HT-29 (cell line): ENCODE results near the gene NFATC1. TPM values are rescaled to one million over a fixed set of nuclear protein-coding genes. Genes with fewer than 3 reads are reported as not detected.

Experiments
- DNase-seq: peaks from one replicate; pipeline ENCODE4 v3.0.0-alpha.2; 2015; ENCODE audit warnings: low spot score
- small RNA-seq: library from RNA; depleted of rRNA; stranded (forward); fragments of <200 nt; gene quantifications from one replicate; pipeline ENCODE3, GENCODE V24; 2014
- total RNA-seq: library from RNA; depleted of rRNA; stranded (reverse); fragments of >200 nt; shearing (Covaris generic); gene quantifications from 2 replicates; pipeline ENCODE4 v1.2.3, GENCODE V29; 2014

Gene NFATC1
- total RNA-seq, 1 experiment from 2014 or later, result not detected

DNA sequence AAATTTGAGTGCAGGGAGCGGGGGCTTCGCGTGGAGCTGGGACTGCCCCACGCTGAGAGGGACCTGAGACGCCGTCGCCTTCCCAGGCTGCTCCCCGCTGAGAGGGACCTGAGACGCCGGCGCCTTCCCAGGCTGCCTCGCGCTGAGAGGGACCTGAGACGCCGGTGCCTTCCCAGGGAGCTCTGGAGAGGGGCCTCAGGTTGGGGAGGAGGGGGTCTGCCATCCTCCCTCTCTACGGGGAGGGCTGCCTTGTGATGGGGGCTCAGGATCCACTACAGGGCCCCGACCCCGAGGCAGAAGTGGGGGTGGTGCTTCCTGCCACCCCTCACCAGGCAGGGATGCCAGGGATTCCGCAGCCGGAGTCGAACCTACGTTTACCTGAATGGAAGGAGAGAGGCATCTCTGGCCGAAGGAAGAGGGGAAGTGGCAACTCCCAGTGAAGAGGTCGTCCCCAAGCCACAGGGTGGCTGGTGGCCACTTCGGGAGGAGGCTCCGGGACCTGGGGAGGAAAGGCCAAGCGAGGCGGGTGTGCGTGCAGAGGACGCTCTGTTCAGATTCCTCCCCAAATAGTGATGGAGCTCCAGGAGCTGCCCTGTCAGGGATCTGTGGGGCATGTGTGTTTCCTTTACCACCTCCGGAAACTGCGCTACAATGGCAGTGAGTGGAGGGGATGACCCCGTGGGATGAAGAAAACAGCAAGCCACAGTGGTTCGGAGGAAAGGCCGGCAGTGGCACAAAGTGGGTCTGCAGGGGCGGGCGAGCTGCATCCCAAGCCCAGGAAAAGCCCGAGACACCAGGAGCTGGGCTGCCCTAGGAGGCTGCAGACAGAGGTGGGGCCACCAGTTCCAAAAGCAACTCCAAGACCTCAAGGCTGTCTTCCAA is 175.7 kb downstream of the NFATC1 start:
- no peak for DNase-seq

DNA sequence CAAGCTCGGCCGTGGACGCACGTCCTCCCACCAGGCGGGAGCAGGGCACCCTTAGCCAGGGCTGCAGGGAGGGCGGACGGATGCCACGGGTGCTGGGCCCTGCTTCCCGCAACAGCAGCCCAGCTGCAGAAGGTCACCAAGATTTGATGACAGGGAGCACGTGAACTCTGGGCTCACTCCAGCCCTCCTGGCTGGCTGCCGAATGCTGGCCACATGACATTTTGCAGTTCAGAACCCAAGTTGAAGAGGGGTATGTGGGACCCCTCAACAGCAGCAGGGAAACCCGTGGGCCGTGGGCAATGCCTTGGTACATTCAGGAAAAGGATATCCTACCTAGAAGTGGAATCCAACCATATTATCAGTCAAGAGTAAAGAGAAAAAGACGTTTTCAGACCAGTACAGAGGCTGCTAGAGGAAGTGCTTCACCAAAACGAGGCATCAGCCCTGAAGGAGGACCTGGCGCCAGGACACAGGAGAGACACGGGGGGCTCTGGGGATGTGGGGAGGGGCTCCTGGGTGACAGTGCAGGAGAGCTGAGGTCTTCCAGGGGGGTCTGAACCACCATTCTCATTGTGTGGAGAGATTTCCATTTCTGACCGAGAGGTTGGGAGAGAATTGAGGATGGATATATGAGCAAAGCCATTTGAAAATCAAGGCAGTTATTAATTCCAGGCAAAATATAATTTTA is 176.5 kb downstream of the NFATC1 start:
- no peak for DNase-seq

DNA sequence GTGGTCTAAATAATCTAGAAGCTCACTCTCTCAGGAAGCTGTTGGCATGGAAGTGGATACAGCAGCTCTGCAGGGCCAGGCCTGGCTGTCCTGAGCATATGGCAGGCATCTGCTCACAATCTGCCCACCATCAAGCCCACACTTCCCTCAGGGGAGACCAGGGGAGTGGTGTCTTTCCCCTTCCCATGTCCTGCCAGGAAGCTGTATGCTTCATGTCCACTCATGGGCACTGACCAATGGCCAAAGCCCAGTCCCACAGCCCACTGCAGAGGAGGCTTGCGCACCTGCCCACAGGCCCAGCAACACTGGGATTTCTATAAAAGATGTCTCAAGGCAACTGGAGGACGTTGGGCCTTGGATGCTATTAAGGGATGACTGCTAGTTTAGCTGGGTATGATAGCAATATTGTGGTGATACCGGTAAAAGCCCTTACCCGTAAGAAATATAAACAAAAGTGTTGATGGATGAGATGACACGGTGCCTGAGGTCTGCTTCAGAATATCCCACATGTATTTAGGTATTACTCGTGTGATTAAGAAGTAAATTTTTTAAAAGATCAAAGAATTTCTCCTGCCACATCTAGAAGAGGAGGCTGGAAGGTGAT is 177.2 kb downstream of the NFATC1 start:
- no peak for DNase-seq

DNA sequence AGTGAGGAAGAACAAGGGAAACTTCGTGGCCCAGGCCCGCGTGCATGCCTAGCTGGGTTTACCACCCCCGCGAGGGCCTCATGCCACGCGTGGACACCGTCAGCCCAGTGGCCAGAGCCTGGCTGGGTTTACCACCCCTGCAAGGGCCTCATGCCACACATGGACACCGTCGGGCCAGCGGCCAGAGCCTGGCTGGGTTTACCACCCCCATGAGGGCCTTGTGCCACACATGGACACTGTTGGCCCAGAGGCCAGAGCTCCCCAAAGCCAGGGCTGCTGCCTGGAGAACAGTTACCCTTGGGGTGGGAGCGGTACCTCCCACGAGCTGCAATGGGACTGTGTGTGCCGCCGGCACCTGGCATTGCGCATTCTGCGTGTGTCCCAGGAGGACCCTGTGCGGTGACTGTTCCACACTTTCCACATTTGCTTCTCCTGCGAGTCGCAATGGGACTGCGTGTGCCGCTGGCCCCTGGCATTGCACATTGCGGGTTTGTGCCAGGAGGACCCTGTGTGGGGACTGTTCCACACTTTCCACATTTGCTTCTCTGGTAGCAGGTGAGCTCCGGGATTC is 178.3 kb downstream of the NFATC1 start:
- no peak for DNase-seq

DNA sequence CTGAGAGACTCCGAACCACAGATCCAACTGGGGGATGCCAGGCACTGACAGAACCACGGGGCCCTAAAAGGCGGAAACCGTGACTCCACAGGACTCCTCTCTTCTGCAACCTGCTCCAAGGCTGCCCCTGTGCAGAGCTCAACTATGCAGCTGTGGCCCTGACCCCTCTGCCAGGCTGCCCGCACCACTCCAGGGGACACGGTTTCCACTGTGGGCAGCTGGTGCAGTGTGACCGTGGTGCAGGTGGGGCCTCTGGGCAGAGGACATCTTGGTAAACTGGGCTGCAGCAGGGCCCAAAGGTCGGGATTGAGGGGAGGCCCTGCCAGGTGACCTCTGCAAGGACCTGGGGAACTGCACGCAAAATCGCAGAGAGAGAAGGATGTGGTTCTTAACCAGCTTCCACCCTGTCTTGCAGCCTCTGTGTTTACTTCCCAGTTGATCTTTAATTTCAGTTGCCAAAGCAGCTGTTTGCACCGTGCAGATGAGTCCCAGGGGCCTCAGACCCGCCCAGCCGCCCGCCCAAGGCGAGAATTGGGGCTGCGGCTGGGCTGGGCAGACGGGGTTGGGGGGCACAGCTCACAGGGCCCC is 179.3 kb downstream of the NFATC1 start:
- no peak for DNase-seq

DNA sequence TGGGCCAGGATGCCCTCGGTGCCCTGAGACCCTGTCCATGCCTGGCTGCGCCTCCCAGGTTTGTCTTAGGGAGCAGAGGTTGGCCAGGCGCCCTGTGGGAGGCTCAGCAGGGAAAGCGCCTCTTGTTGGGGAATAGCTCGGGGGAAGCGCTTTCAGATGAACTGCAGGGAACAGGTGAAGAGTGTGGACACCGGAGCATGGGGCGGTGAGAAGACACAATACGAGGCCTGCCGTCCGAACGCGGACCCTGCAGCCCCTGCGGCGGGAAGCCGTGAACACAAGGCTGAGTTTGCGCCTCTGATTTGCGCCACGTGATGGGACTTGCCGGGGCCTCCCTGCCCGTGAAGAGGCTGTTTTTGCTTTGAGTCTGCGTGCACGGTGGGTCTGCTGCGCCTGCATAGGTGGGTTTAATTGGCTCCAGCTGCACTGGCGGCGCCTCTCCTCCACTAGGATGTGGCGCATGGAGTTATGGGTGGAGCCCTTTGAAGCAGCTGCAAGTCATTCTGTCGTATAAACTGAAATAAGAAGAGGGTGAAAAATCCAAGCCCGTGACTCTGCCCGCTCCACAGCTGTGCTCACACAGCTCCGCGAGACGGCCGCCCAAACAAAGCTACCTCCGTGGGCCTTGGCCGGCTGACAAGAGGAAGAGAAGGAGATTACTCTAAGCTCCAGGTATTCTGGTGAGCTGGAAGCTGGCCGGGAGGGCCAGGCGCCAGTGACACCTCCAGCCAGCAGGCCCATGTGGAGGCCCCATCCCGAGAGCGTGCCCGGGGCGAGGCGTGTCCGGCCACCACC is 180.4 kb downstream of the NFATC1 start:
- DNase-seq, result no peak

DNA sequence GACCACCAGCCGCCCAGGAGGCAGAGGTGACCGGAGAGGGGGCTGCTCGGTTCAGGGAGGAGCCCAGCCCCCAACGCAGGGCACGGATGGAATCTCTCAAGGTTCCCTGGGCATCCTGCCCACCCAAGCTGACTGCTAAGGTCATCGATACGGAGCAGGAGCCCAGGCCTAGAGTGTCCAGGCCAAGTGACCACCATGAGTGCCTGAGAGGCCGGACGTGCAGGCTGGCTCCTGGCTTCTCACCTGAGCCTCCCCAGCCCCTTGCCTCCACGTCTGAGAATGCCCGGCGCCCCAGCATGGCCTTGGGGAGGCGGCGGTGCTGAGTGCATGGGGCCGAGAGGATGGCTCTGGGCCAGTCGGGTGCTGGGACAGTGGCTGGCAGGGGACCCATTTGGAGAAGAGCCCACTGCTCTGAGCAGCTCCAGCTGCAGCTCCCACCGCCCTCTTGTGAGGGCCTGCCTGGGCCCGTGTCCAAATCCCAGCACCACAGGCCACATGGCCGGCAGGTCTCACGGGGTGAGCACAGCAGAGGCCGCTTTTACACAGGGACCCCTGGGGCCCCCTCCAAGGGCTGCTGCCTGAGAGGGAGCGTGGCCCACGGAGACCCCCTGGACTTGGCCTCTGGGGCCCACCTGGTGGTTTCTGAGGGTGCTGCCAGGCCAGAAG is 181.1 kb downstream of the NFATC1 start:
- DNase-seq, result no peak

DNA sequence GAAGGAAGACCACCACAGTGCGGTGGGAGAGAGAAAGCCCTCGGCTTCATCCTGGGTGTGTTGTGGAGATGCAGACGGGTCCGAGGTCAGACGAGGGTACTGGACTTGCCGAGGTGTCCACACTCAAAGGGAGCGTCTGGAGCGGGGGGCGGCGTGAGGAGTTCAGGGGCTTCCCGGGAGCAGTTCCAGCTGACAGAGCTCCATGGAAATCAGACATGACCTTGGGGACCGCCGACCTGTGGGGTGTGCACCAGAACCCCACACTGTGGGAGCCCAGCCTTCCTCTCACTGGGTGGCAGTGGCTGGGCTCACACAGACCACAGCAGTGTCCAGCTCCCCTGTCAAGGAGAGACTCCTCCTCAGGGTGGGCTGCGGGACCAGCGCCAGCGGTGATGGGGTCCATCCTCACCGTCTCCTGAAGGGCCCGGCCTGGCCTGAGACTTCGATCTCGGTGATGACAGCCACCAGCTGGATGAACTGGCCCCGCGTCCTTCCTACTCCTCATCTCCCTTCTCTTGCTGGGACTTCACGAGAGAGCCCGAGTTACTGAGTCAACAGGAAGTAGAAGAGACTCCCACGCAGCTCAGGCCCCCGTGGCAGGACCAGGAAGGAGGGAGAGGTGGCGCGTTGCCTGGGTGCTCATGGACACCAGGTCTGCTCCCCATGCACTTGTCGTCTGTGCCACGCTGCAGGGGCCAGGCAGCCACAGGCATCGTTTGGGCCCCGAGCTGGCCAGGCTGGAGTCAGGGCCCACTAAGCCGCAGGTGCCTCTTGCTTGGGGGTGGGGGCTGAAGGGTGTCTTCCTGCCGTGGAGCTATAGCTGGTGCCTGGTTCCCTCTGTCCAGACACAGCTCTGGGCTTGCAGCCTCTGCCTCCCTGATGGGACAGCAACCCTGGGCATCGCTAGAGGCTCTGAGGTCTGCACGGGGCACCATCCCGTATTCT is 182.0 kb downstream of the NFATC1 start:
- no peak for DNase-seq

DNA sequence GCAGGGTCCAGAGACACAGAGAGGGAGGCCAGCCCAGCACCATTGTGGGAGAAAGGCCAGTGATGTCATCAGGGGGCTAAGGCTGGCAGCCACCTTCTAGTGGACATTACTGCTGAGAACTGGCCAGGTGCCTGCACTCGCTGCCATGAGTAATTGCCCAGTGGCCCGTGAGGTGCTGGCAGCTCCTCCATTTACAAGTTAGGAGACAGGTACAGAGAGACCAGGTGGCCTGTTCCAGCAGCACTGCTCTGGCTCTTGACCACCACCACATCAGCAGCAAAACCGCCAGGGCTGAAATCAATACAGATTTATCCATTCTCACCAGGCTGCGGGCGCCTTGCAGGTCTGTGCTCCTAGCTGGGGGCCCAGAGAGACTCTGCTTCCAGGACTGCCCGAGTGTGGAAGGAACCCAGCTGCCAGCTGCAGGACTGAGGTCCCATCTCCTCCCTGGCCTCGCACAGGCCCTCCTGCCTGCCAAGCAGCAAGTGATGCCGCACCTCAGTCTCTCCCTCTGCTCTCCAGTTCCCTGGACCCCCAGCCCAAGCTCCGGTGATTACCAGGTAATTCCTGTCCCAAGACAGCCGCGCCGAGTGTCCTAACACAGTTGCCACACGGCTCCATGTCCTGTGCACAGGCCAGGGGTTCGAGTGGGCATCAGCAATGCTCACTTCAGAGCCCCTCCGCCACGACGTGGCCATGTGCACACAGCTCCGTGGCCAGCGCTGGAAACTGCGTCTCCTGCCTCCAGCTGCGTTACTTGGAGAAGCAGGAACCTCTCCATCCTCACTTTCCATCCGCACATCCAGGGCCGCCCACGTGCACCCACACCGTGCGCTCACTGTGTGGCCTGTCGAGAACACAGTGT is 182.9 kb downstream of the NFATC1 start:
- no peak for DNase-seq

Small RNA genes within 50 kb of the gene (small RNA-seq; reads per million reads assigned to genes)
- not detected for gene AC018445.2
